ENCODE measurements around the gene PDLIM5.

DNA sequence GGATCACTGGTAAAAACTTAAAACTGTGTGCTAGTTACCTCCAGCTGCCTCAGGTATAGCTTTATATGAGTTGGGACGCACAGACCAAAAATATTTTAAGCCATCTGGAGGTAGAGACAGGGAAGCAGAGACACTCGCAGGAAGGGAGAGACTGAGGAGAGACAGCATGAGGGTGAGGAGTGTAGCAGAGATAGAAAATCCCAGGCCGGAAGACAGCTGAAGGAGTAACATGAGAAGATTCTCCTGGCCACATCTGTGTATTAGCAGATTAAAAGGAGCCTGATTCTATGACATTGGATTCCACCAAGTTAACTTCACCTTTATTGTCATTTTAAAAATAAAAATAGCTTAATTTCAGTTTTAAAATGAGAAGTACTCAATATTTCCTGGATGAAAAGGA is 84.3 kb downstream of the PDLIM5 start:
- TF ChIP-seq POLR2A (IDR thresholded peaks at IDR 0.05) = no peak
- TF ChIP-seq, protein P1, sequence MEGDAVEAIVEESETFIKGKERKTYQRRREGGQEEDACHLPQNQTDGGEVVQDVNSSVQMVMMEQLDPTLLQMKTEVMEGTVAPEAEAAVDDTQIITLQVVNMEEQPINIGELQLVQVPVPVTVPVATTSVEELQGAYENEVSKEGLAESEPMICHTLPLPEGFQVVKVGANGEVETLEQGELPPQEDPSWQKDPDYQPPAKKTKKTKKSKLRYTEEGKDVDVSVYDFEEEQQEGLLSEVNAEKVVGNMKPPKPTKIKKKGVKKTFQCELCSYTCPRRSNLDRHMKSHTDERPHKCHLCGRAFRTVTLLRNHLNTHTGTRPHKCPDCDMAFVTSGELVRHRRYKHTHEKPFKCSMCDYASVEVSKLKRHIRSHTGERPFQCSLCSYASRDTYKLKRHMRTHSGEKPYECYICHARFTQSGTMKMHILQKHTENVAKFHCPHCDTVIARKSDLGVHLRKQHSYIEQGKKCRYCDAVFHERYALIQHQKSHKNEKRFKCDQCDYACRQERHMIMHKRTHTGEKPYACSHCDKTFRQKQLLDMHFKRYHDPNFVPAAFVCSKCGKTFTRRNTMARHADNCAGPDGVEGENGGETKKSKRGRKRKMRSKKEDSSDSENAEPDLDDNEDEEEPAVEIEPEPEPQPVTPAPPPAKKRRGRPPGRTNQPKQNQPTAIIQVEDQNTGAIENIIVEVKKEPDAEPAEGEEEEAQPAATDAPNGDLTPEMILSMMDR (IDR thresholded peaks at IDR 0.05) = no peak
- no peak for TF ChIP-seq POLR2AphosphoS5 (IDR thresholded peaks at IDR 0.05; ENCODE audit: insufficient read depth in 1 of 2, low read depth in 1 of 2)

Data from vagina (tissue), 2 donors.